IMR-90 (cell line): ENCODE data around the gene GCG. TPM values are rescaled to one million over a fixed set of nuclear protein-coding genes. Genes with fewer than 3 reads are reported as not detected.

Experiments used
- ATAC-seq: fragments of 200-7000 bp; cut with Tn5 transposase; 2 replicates; pipeline ENCODE4 v1.9.1; 2020; ENCODE audit warnings: low read depth, mild to moderate bottlenecking, moderate library complexity
- BruUV-seq: library from RNA; stranded (reverse); fragments of 400-500 nt; replicated peaks from 2 replicates; lab custom pipeline; 2021; lab: Mats Ljungman, UMichigan
- CTCF ChIA-PET: fragments of 300-600 bp; formaldehyde crosslinking; extraction: SDS; loops from one replicate; lab custom pipeline; 2021; ENCODE audit warnings: antibody characterized with exemption; lab: Yijun Ruan, JAX
- POLR2A ChIA-PET: fragments of 300-600 bp; sonication (Branson Sonifier 250); formaldehyde crosslinking; loops from one replicate; lab custom pipeline; 2022; ENCODE audit warnings: antibody characterized with exemption; ENCODE audit not compliant: unreplicated experiment; lab: Charles Lee
- DNase-seq: peaks from one replicate; pipeline ENCODE4 v3.0.0; 2013
- H2AFZ ChIP-seq: replicated peaks from 2 replicates; pipeline ENCODE3; 2013; ENCODE audit warnings: low read length, mild to moderate bottlenecking; ENCODE audit not compliant: poor library complexity
- H2AK5ac ChIP-seq: 2 replicates; pipeline ENCODE4 v1.6.1; 2013; ENCODE audit warnings: low read depth, low read length, inconsistent platforms
- H2AK9ac ChIP-seq: replicated peaks from 2 replicates; pipeline ENCODE3; 2013; ENCODE audit warnings: mild to moderate bottlenecking, low read depth, low read length, moderate library complexity; ENCODE audit not compliant: poor library complexity
- H2BK120ac ChIP-seq: 2 replicates; pipeline ENCODE4 v1.6.1; 2013; ENCODE audit warnings: low read depth, low read length, inconsistent platforms
- H2BK15ac ChIP-seq: 3 replicates; pipeline ENCODE4 v1.6.1; 2013; ENCODE audit warnings: low read depth, low read length, inconsistent platforms
- H2BK20ac ChIP-seq: 2 replicates; pipeline ENCODE4 v1.6.1; 2013; ENCODE audit warnings: low read depth, mild to moderate bottlenecking, inconsistent platforms, low read length, moderate library complexity
- H2BK5ac ChIP-seq: 2 replicates; pipeline ENCODE4 v1.6.1; 2013; ENCODE audit warnings: mild to moderate bottlenecking, low read depth, low read length, inconsistent platforms; ENCODE audit not compliant: poor library complexity, severe bottlenecking
- H3K14ac ChIP-seq: replicated peaks from 2 replicates; pipeline ENCODE4 v1.6.1; 2013; ENCODE audit warnings: low read depth, low read length, inconsistent platforms
- H3K18ac ChIP-seq: 2 replicates; pipeline ENCODE4 v1.6.1; 2013; ENCODE audit warnings: low read depth, low read length, control low read depth
- H3K23ac ChIP-seq: 2 replicates; pipeline ENCODE4 v1.6.1; 2013; ENCODE audit warnings: low read depth, low read length, inconsistent platforms
- H3K27ac ChIP-seq: 2 replicates; pipeline ENCODE4 v1.5.1; 2013; ENCODE audit warnings: mild to moderate bottlenecking, control low read depth, low read length; ENCODE audit not compliant: insufficient read depth
- H3K27me3 ChIP-seq: 2 replicates; pipeline ENCODE4 v1.6.1; 2013; ENCODE audit warnings: low read length; ENCODE audit not compliant: control insufficient read depth, insufficient read depth
- H3K36me3 ChIP-seq: 2 replicates; pipeline ENCODE4 v1.6.1; 2013; ENCODE audit warnings: low read length, mixed read lengths; ENCODE audit not compliant: control insufficient read depth, insufficient read depth
- H3K4ac ChIP-seq: 2 replicates; pipeline ENCODE4 v1.6.1; 2013; ENCODE audit warnings: low read depth, low read length, inconsistent platforms
- H3K4me1 ChIP-seq: 2 replicates; pipeline ENCODE4 v1.6.1; 2013; ENCODE audit warnings: low read length, mixed read lengths; ENCODE audit not compliant: control insufficient read depth, insufficient read depth
- H3K4me2 ChIP-seq: 2 replicates; pipeline ENCODE4 v1.6.1; 2013; ENCODE audit warnings: low read depth, mild to moderate bottlenecking, control low read depth, low read length, moderate library complexity
- H3K4me3 ChIP-seq: 2 replicates; pipeline ENCODE4 v1.5.1; 2013; ENCODE audit warnings: low read depth, mild to moderate bottlenecking, control low read depth, low read length, moderate library complexity; ENCODE audit not compliant: insufficient read depth
- H3K56ac ChIP-seq: 2 replicates; pipeline ENCODE4 v1.6.1; 2013; ENCODE audit warnings: low read length, inconsistent platforms; ENCODE audit not compliant: insufficient read depth; ENCODE audit errors: extremely low read depth
- H3K79me1 ChIP-seq, 2 experiments: 2 replicates each; pipeline ENCODE4 v1.6.1; 2013; ENCODE audit warnings: low read length in 2 of 2, inconsistent platforms in 1 of 2, low read depth in 1 of 2
- H3K9ac ChIP-seq: 2 replicates; pipeline ENCODE4 v1.6.1; 2013; ENCODE audit warnings: low read depth, low read length, control low read depth
- H3K9me1 ChIP-seq: 2 replicates; pipeline ENCODE4 v1.6.1; 2013; ENCODE audit warnings: low read length, inconsistent platforms; ENCODE audit not compliant: insufficient read depth
- H3K9me3 ChIP-seq: 2 replicates; pipeline ENCODE4 v1.6.1; 2013; ENCODE audit warnings: low read length; ENCODE audit not compliant: control insufficient read depth, insufficient read depth
- H4K20me1 ChIP-seq: 2 replicates; pipeline ENCODE4 v1.6.1; 2013; ENCODE audit warnings: low read length, inconsistent platforms; ENCODE audit not compliant: insufficient read depth
- H4K5ac ChIP-seq: 2 replicates; pipeline ENCODE4 v1.6.1; 2013; ENCODE audit warnings: mild to moderate bottlenecking, low read depth, low read length, control low read depth
- H4K8ac ChIP-seq, 2 experiments: 2 replicates each; pipeline ENCODE4 v1.6.1; 2013; ENCODE audit warnings: low read depth in 2 of 2, low read length in 2 of 2, control low read depth in 1 of 2, inconsistent platforms in 1 of 2
- H4K91ac ChIP-seq: 2 replicates; pipeline ENCODE4 v1.6.1; 2013; ENCODE audit warnings: low read depth, low read length, inconsistent platforms; ENCODE audit not compliant: insufficient read depth
- BHLHE40 ChIP-seq: fragments of 150-350 bp; IDR thresholded peaks from 2 replicates; pipeline ENCODE4 v1.6.1; 2016; ENCODE audit warnings: mild to moderate bottlenecking, low read depth, low read length
- CHD1 ChIP-seq: IDR thresholded peaks from 2 replicates; pipeline ENCODE4 v1.6.1; 2012; ENCODE audit warnings: low read depth, low read length, improper control_type of control experiment
- FOS ChIP-seq: fragments of 150-350 bp; IDR thresholded peaks from 2 replicates; pipeline ENCODE4 v1.6.1; 2016; ENCODE audit warnings: low read depth, low read length
- MAFK ChIP-seq: IDR thresholded peaks from 2 replicates; pipeline ENCODE4 v1.6.1; 2012; ENCODE audit warnings: low read depth, low read length, improper control_type of control experiment
- MXI1 ChIP-seq: IDR thresholded peaks from 2 replicates; pipeline ENCODE4 v1.6.1; 2012; ENCODE audit warnings: low read depth, mild to moderate bottlenecking, low read length, moderate library complexity, borderline replicate concordance
- SMC3 ChIP-seq: fragments of 150-350 bp; IDR thresholded peaks from 2 replicates; pipeline ENCODE4 v1.6.1; 2016; ENCODE audit warnings: low read depth, mild to moderate bottlenecking, antibody characterized with exemption, low read length, moderate library complexity
- dilution Hi-C: fragments of 300-500 bp; cut with HindIII; formaldehyde crosslinking; loops from one replicate; pipeline ENCODE4 v1.14.3; 2018; ENCODE audit warnings: low sequenced_read_pairs; ENCODE audit not compliant: unreplicated experiment
- in situ Hi-C: fragments of 300-500 bp; cut with MboI; formaldehyde crosslinking; loops from 3 replicates; pipeline ENCODE4 v1.14.3; 2019; ENCODE audit warnings: low sequenced_read_pairs, inconsistent platforms, mixed read lengths
- intact Hi-C: fragments of 100-400 bp; cut with micrococcal nuclease; formaldehyde crosslinking; loops from 2 replicates; pipeline ENCODE4 v1.10.0; 2022
- polyA plus RNA-seq, 3 experiments: library from polyadenylated mRNA; depleted of rRNA; stranded (reverse); fragments of >200 nt; gene quantifications; 2 replicates each; pipeline ENCODE4 v1.2.3, GENCODE V29; 2012; ENCODE audit warnings: low replicate concordance in 1 of 3
- total RNA-seq: library from RNA; depleted of rRNA; stranded (reverse); fragments of >200 nt; gene quantifications from 2 replicates; pipeline ENCODE4 v1.2.3, GENCODE V29; 2012

The GCG gene
- total and polyA plus RNA-seq, 2 of the 4 experiments (the other 2 are of a cell fraction) = not detected

- ChIA-PET POLR2A (no interaction called here), CTCF (interaction anchor here (0.7 kb wide), 1 partner anchor 196 kb away, joined by 3 read pairs; no protein-coding TSS in a partner anchor)
- Histone ChIP-seq H3K23ac (no peak overlapping the region), H4K5ac (no peak overlapping the region), H3K79me1 (no peaks in the 10 kb centered on the region), H3K4me3 (no peak overlapping the region), H2AFZ (no peak overlapping the region), H2AK9ac (no peak overlapping the region), H2BK120ac (no peak overlapping the region), H4K8ac (no peak overlapping the region), H3K18ac (no peak overlapping the region), H3K4me2 (no peak overlapping the region), H4K20me1 (no peaks in the 10 kb centered on the region), H2BK20ac (no peak overlapping the region), H3K9me1 (no peaks in the 10 kb centered on the region; the same call in 1 of the 2 replicates), H3K56ac (no peak overlapping the region), H4K91ac (no peak overlapping the region), H3K27ac (no peak overlapping the region), H3K36me3 (no peaks in the 10 kb centered on the region), H3K9ac (no peak overlapping the region), H3K4me1 (no peaks in the 10 kb centered on the region), H3K9me3 (no peaks in the 10 kb centered on the region), H3K4ac (no peak overlapping the region), H2BK5ac (no peak overlapping the region), H2AK5ac (no peak overlapping the region), H3K27me3 (no peaks in the 10 kb centered on the region), H2BK15ac (no peak overlapping the region), H3K14ac (no peak overlapping the region)
- intact Hi-C loops = no loop called here
- BruUV-seq = no TSS peak
- dilution Hi-C loops = no loop called here
- DNase-seq (no peak), ATAC-seq (no peak)
- TF ChIP-seq MXI1 (no peak), FOS (no peak), MAFK (no peak), CHD1 (no peak), SMC3 (no peak), BHLHE40 (no peak)
- in situ Hi-C loops = no loop called here
Observed at GRCh38 chr2:162138310-162138709, 13.7 kb downstream of the GCG start.
